HepG2 (cell line): ENCODE results near the gene PLPPR3. TPM values are rescaled to one million over a fixed set of nuclear protein-coding genes. Genes with fewer than 3 reads are reported as not detected.

Experiments used
- ATAC-seq: fragments of 200-7000 bp; cut with Tn5 transposase; 3 replicates; pipeline ENCODE4 v1.9.1; 2020; ENCODE audit warnings: mild to moderate bottlenecking, moderate library complexity
- BruUV-seq: library from RNA; stranded (reverse); fragments of 400-500 nt; replicated peaks from 2 replicates; lab custom pipeline; 2021; lab: Mats Ljungman, UMichigan
- CTCF ChIA-PET: fragments of 300-600 bp; formaldehyde crosslinking; extraction: SDS; loops from one replicate; lab custom pipeline; 2021; ENCODE audit warnings: low total read pairs, inconsistent platforms, low intra/inter-chr PET ratio; lab: Yijun Ruan, JAX
- POLR2A ChIA-PET: fragments of 350-600 bp; sonication (Branson Sonifier 250); formaldehyde crosslinking; loops from one replicate; lab custom pipeline; 2020; ENCODE audit warnings: antibody characterized with exemption, inconsistent platforms; lab: Yijun Ruan, JAX
- DNase-seq: peaks from one replicate; pipeline ENCODE4 v3.0.0-alpha.2; 2015; ENCODE audit warnings: low spot score
- FAIRE-seq: peaks from 3 replicates; lab custom pipeline; 2011; peaks lifted over from hg19 to GRCh38; lab: Jason Lieb, UNC
- H2AFZ ChIP-seq: one replicate; pipeline ENCODE4 v1.6.1; 2011; ENCODE audit warnings: low read length, inconsistent platforms
- H3K27ac ChIP-seq: fragments of 300-600 bp; 3 replicates; pipeline ENCODE4 v1.8.0; 2011; ENCODE audit warnings: mixed run types, mild to moderate bottlenecking, mixed read lengths, low read length, inconsistent platforms; ENCODE audit not compliant: insufficient read depth; ENCODE audit errors: extremely low read length
- H3K27me3 ChIP-seq, 2 experiments: fragments of 200-600 bp in 1 of 2; 2 replicates in 1 of 2; 3 replicates in 1 of 2; pipeline versions ENCODE4 v1.6.0 to v1.8.0; 2011; ENCODE audit warnings: low read length in 2 of 2, mild to moderate bottlenecking in 2 of 2, moderate library complexity in 2 of 2, inconsistent platforms in 1 of 2; ENCODE audit not compliant: insufficient read depth in 2 of 2, control insufficient read depth in 1 of 2
- H3K36me3 ChIP-seq, 2 experiments: fragments of 200-600 bp in 1 of 2; replicated peaks in 1 of 2; 2 replicates in 1 of 2; 3 replicates in 1 of 2; pipeline versions ENCODE4 v1.5.1 to v1.8.0; 2011; ENCODE audit warnings: low read length in 2 of 2, inconsistent platforms in 1 of 2; ENCODE audit not compliant: insufficient read depth in 2 of 2, control insufficient read depth in 1 of 2
- H3K4me1 ChIP-seq: 2 replicates; pipeline ENCODE4 v1.5.1; 2012; ENCODE audit warnings: low read length, inconsistent platforms; ENCODE audit not compliant: insufficient read depth
- H3K4me2 ChIP-seq: 2 replicates; pipeline ENCODE4 v1.6.0; 2011; ENCODE audit warnings: low read depth, low read length, inconsistent platforms
- H3K4me3 ChIP-seq, 3 experiments: fragments of 200-600 bp in 1 of 3; sonication (generic), shearing (Covaris generic) in 1 of 3; replicated peaks in 1 of 3; 2 replicates each; pipeline ENCODE4 v1.5.1; 2011 to 2016; ENCODE audit warnings: low read length in 3 of 3, inconsistent platforms in 2 of 3, low read depth in 2 of 3, mild to moderate bottlenecking in 2 of 3, control low read depth in 1 of 3, mixed read lengths in 1 of 3; ENCODE audit not compliant: insufficient read depth in 1 of 3
- H3K79me2 ChIP-seq: one replicate; pipeline ENCODE4 v1.6.1; 2011; ENCODE audit warnings: low read length, inconsistent platforms; ENCODE audit not compliant: insufficient read depth
- H3K9ac ChIP-seq: 2 replicates; pipeline ENCODE4 v1.6.0; 2011; ENCODE audit warnings: mild to moderate bottlenecking, low read depth, low read length, inconsistent platforms; ENCODE audit not compliant: insufficient read depth
- H3K9me3 ChIP-seq: 2 replicates; pipeline ENCODE4 v1.5.1; 2012; ENCODE audit warnings: mild to moderate bottlenecking, low read length
- H4K20me1 ChIP-seq: 2 replicates; pipeline ENCODE4 v1.6.0; 2011; ENCODE audit warnings: inconsistent platforms, mild to moderate bottlenecking, low read length, moderate library complexity; ENCODE audit not compliant: insufficient read depth
- AGO2 ChIP-seq: fragments of 200-400 bp; formaldehyde crosslinking; optimal IDR thresholded peaks from 2 replicates; pipeline ENCODE3; 2017; ENCODE audit warnings: mild to moderate bottlenecking, low read depth, low read length, moderate library complexity
- BCL6 ChIP-seq: IDR thresholded peaks from 2 replicates; pipeline ENCODE4 v1.6.1; 2016; ENCODE audit warnings: missing genetic modification reagents, missing compliant biosample characterization
- IKZF1 ChIP-seq: fragments of 450-650 bp; IDR thresholded peaks from 2 replicates; pipeline ENCODE4 v1.7.1; 2016
- NCOA5 ChIP-seq: sonication (generic); formaldehyde crosslinking; IDR thresholded peaks from 2 replicates; pipeline ENCODE4 v1.4.0; 2020; ENCODE audit warnings: missing genetic modification reagents
- NFE2L1 ChIP-seq: sonication (generic); formaldehyde crosslinking; IDR thresholded peaks from 2 replicates; pipeline ENCODE4 v1.4.0; 2020; ENCODE audit warnings: missing genetic modification reagents, mild to moderate bottlenecking, borderline replicate concordance
- NKX3-1 ChIP-seq: sonication (generic); formaldehyde crosslinking; IDR thresholded peaks from 2 replicates; pipeline ENCODE4 v1.5.0; 2020; ENCODE audit warnings: missing genetic modification reagents
- SATB2 ChIP-seq: sonication (generic); formaldehyde crosslinking; IDR thresholded peaks from 2 replicates; pipeline ENCODE4 v1.5.0; 2020; ENCODE audit warnings: missing genetic modification reagents
- SKI ChIP-seq: fragments of 450-650 bp; IDR thresholded peaks from one replicate; pipeline ENCODE4 v1.6.1; 2018; ENCODE audit warnings: mild to moderate bottlenecking; ENCODE audit not compliant: partially characterized antibody
- SP2 ChIP-seq: sonication (generic); formaldehyde crosslinking; IDR thresholded peaks from 2 replicates; pipeline ENCODE4 v1.5.1; 2020; ENCODE audit warnings: mild to moderate bottlenecking, missing genetic modification reagents
- ZNF563 ChIP-seq: sonication (generic); formaldehyde crosslinking; IDR thresholded peaks from 2 replicates; pipeline ENCODE4 v1.8.0; 2022; ENCODE audit warnings: mild to moderate bottlenecking, moderate library complexity, missing genetic modification reagents
- ZNF567 ChIP-seq: sonication (generic); formaldehyde crosslinking; IDR thresholded peaks from 2 replicates; pipeline ENCODE4 v1.8.1; 2023; ENCODE audit warnings: mild to moderate bottlenecking, missing genetic modification reagents, borderline replicate concordance
- ZNF782 ChIP-seq: sonication (generic); formaldehyde crosslinking; IDR thresholded peaks from 2 replicates; pipeline ENCODE4 v1.4.0; 2020; ENCODE audit warnings: missing genetic modification reagents, mild to moderate bottlenecking, borderline replicate concordance
- WGBS: methylation state at CpG from one replicate; pipeline ENCODE4 v1.1.6; 2017; ENCODE audit warnings: low lambda C conversion rate; 5-methylcytosine and 5-hydroxymethylcytosine counted together
- in situ Hi-C: cut with HindIII; loops from 2 replicates; pipeline ENCODE4 v1.10.0; 2017; ENCODE audit warnings: low pct_unique_long_range_greater_than_20kb; ENCODE audit not compliant: extremely low pct_ligation_motif_present
- intact Hi-C: fragments of 100-400 bp; cut with micrococcal nuclease; formaldehyde crosslinking; loops from one replicate; pipeline ENCODE4 v1.10.0; 2022; ENCODE audit not compliant: unreplicated experiment
- polyA plus RNA-seq, 8 experiments: library from polyadenylated mRNA; depleted of rRNA in 3 of 8; stranded (reverse) in 7 of 8; unstranded in 1 of 8; fragments of >200 nt; fragmentation: Illumina TruSeq in 4 of 8; extraction: Trizol in 4 of 8; gene quantifications; 2 replicates each; pipeline versions ENCODE4 v1.2.1 to v1.2.3, GENCODE V29; 2011 to 2016; ENCODE audit warnings: low read depth in 4 of 8, missing spikeins in 1 of 8, mixed read lengths in 1 of 8; ENCODE audit not compliant: insufficient read depth in 1 of 8
- total RNA-seq, 5 experiments: library from RNA; depleted of rRNA; stranded (reverse); fragments of >200 nt; fragmentation: Illumina TruSeq; extraction: Trizol; gene quantifications; 2 replicates each; pipeline ENCODE4 v1.2.3, GENCODE V29; 2016; ENCODE audit warnings: low read depth in 1 of 5
- TF ChIP-seq, protein P1 (sequence below): sonication (generic); formaldehyde crosslinking; IDR thresholded peaks from 2 replicates; pipeline ENCODE4 v1.4.0; 2020; ENCODE audit warnings: missing genetic modification reagents, low read depth, mild to moderate bottlenecking, borderline replicate concordance
- TF ChIP-seq, protein P2 (sequence below): sonication (generic); formaldehyde crosslinking; IDR thresholded peaks from 2 replicates; pipeline ENCODE4 v1.4.0; 2020; ENCODE audit warnings: missing genetic modification reagents
- TF ChIP-seq, protein P3 (sequence below): sonication (generic); formaldehyde crosslinking; IDR thresholded peaks from 2 replicates; pipeline ENCODE4 v1.4.0; 2020; ENCODE audit warnings: mild to moderate bottlenecking, missing genetic modification reagents, borderline replicate concordance

The PLPPR3 gene
- total and polyA plus RNA-seq, 2 of the 13 experiments (the other 11 are each of a cell fraction or from before 2014, with no cell fraction given), result 0.07 to 0.16 TPM

DNA sequence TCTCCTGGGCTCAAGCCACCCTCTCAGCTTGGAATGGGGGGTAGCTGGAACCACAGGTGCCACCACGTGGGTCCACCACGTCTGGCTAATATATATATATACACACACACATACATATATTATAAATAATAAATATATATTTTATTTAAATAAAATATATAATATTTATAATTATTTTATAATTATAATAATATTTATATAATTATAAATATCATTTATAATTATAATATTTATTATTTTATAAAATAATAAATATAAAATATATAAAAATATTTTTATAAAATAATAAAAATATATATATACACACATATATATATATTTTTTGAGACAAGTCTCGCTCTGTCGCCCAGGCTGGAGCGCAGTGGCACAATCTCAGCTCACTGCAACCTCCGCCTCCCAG is 32.8 kb upstream of the PLPPR3 start:
- no TSS peak for BruUV-seq
- Histone ChIP-seq H2AFZ (no peak overlapping the region), H3K9ac (no peak overlapping the region), H3K4me3 (no peak overlapping the region), H3K36me3 (no peaks in the 10 kb centered on the region), H3K4me1 (peaks cover 23% of the 10 kb centered on the region), H3K27me3 (peaks cover 2 to 14% of the 10 kb centered on the region in 2 experiments; a peak in 4 of 5 replicates), H4K20me1 (no peaks in the 10 kb centered on the region), H3K9me3 (no peaks in the 10 kb centered on the region), H3K79me2 (no peaks in the 10 kb centered on the region), H3K27ac (no peak overlapping the region), H3K4me2 (no peak overlapping the region)
- FAIRE-seq (no peak), DNase-seq (no peak), ATAC-seq (no peak)
- WGBS, result 62% methylated on average over 6 of the region's 6 CpGs
- ChIA-PET CTCF (no interaction called here), POLR2A (no interaction called here)
- in situ Hi-C loops, result loop anchor here (10.0 kb wide), 1 partner anchor 90 kb away; no protein-coding TSS in a partner anchor
- intact Hi-C loops, result no loop called here
- TF ChIP-seq IKZF1, result no peak
- TF ChIP-seq SKI, result no peak
- TF ChIP-seq ZNF563 (CRISPR knock-in tag), result no peak
- TF ChIP-seq SP2 (CRISPR knock-in tag), result no peak
- no peak for TF ChIP-seq NKX3-1 (CRISPR knock-in tag)
- no peak for TF ChIP-seq NFE2L1 (CRISPR knock-in tag)
- TF ChIP-seq, protein P1, sequence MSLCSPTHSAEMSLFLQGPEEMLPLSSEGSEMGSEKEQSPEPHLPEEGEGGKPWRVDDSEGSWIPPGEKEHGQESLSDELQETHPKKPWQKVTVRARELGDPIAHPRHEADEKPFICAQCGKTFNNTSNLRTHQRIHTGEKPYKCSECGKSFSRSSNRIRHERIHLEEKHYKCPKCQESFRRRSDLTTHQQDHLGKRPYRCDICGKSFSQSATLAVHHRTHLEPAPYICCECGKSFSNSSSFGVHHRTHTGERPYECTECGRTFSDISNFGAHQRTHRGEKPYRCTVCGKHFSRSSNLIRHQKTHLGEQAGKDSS, result no peak
- TF ChIP-seq ZNF567 (CRISPR knock-in tag), result no peak
- TF ChIP-seq SATB2 (CRISPR knock-in tag), result no peak
- TF ChIP-seq BCL6, result no peak
- TF ChIP-seq ZNF782 (CRISPR knock-in tag), result no peak
- TF ChIP-seq, protein P2, sequence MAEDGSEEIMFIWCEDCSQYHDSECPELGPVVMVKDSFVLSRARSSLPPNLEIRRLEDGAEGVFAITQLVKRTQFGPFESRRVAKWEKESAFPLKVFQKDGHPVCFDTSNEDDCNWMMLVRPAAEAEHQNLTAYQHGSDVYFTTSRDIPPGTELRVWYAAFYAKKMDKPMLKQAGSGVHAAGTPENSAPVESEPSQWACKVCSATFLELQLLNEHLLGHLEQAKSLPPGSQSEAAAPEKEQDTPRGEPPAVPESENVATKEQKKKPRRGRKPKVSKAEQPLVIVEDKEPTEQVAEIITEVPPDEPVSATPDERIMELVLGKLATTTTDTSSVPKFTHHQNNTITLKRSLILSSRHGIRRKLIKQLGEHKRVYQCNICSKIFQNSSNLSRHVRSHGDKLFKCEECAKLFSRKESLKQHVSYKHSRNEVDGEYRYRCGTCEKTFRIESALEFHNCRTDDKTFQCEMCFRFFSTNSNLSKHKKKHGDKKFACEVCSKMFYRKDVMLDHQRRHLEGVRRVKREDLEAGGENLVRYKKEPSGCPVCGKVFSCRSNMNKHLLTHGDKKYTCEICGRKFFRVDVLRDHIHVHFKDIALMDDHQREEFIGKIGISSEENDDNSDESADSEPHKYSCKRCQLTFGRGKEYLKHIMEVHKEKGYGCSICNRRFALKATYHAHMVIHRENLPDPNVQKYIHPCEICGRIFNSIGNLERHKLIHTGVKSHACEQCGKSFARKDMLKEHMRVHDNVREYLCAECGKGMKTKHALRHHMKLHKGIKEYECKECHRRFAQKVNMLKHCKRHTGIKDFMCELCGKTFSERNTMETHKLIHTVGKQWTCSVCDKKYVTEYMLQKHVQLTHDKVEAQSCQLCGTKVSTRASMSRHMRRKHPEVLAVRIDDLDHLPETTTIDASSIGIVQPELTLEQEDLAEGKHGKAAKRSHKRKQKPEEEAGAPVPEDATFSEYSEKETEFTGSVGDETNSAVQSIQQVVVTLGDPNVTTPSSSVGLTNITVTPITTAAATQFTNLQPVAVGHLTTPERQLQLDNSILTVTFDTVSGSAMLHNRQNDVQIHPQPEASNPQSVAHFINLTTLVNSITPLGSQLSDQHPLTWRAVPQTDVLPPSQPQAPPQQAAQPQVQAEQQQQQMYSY (CRISPR knock-in tag), result no peak
- no peak for TF ChIP-seq AGO2
- no peak for TF ChIP-seq NCOA5 (CRISPR knock-in tag)
- TF ChIP-seq, protein P3, sequence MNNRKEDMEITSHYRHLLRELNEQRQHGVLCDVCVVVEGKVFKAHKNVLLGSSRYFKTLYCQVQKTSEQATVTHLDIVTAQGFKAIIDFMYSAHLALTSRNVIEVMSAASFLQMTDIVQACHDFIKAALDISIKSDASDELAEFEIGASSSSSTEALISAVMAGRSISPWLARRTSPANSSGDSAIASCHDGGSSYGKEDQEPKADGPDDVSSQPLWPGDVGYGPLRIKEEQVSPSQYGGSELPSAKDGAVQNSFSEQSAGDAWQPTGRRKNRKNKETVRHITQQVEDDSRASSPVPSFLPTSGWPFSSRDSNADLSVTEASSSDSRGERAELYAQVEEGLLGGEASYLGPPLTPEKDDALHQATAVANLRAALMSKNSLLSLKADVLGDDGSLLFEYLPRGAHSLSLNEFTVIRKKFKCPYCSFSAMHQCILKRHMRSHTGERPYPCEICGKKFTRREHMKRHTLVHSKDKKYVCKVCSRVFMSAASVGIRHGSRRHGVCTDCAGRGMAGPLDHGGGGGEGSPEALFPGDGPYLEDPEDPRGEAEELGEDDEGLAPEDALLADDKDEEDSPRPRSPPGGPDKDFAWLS (CRISPR knock-in tag), result no peak
